ENCODE data around the gene S1PR4.

The S1PR4 gene

GRCh38 chr19:3224346-3225168 is 46.0 kb downstream of the S1PR4 start, which contains the start of gene CELF5:
Gene CELF5, plus strand, starts transcription at chr19:3224661. Its CDS starts 79 bp downstream, at chr19:3224740.
- DNase-seq = peak; percentile 22 to 32

- DNase-seq = no peak
Measured at GRCh38 chr19:3225169-3225485, 46.6 kb downstream of the S1PR4 start.

- no peak for DNase-seq
Measured at GRCh38 chr19:3225677-3226093, 47.1 kb downstream of the S1PR4 start.

GRCh38 chr19:3227054-3227626 is 48.6 kb downstream of the S1PR4 start:
- DNase-seq = no peak

- no peak for DNase-seq
Measured at GRCh38 chr19:3229346-3229743, 50.8 kb downstream of the S1PR4 start.

All from NCI-H1930 (cell line).